Upper lobe of right lung (tissue), 1 donor: Measurements from ENCODE around the gene GNG8. TPM values are rescaled to one million over a fixed set of nuclear protein-coding genes. Genes with fewer than 3 reads are reported as not detected.

Source experiments
- ATAC-seq: fragments of 200-7000 bp; cut with Tn5 transposase; one replicate; pipeline ENCODE4 v1.9.1; 2020; ENCODE audit warnings: mild to moderate bottlenecking, moderate library complexity
- DNase-seq: peaks from one replicate; pipeline ENCODE4 v3.0.0-alpha.2; 2020
- H3K27ac ChIP-seq: fragments of 200-600 bp; one replicate; pipeline ENCODE4 v1.8.0; 2022
- H3K27me3 ChIP-seq: fragments of 200-600 bp; one replicate; pipeline ENCODE4 v1.8.0; 2022; ENCODE audit warnings: mild to moderate bottlenecking
- H3K36me3 ChIP-seq: fragments of 200-600 bp; one replicate; pipeline ENCODE4 v1.8.0; 2022
- H3K4me1 ChIP-seq: fragments of 200-600 bp; one replicate; pipeline ENCODE4 v1.8.0; 2022
- H3K4me3 ChIP-seq: fragments of 200-600 bp; one replicate; pipeline ENCODE4 v1.8.0; 2022; ENCODE audit warnings: mild to moderate bottlenecking
- H3K9me3 ChIP-seq: fragments of 200-600 bp; one replicate; pipeline ENCODE4 v1.8.0; 2022
- intact Hi-C: fragments of 100-400 bp; cut with DNase I; formaldehyde crosslinking; loops from one replicate; pipeline ENCODE4 v1.11.0; 2022
- total RNA-seq: library from RNA; stranded (reverse); fragmentation: NEBNext Ultra II Directional; extraction: Animal tissue kit (Norgen Biotek cat#: 25700); gene quantifications from one replicate; pipeline ENCODE4 v1.2.1, GENCODE V29; 2021
- TF ChIP-seq, protein P1 (sequence below): fragments of 200-600 bp; IDR thresholded peaks from one replicate; pipeline ENCODE4 v1.8.0; 2022; ENCODE audit warnings: antibody characterized with exemption
- donor health status: DM: no; HTN: yes; CAD: no; lungs with severe emphysema.

The GNG8 gene
- total RNA-seq, 1 donor from 2014 or later, result not detected

DNA sequence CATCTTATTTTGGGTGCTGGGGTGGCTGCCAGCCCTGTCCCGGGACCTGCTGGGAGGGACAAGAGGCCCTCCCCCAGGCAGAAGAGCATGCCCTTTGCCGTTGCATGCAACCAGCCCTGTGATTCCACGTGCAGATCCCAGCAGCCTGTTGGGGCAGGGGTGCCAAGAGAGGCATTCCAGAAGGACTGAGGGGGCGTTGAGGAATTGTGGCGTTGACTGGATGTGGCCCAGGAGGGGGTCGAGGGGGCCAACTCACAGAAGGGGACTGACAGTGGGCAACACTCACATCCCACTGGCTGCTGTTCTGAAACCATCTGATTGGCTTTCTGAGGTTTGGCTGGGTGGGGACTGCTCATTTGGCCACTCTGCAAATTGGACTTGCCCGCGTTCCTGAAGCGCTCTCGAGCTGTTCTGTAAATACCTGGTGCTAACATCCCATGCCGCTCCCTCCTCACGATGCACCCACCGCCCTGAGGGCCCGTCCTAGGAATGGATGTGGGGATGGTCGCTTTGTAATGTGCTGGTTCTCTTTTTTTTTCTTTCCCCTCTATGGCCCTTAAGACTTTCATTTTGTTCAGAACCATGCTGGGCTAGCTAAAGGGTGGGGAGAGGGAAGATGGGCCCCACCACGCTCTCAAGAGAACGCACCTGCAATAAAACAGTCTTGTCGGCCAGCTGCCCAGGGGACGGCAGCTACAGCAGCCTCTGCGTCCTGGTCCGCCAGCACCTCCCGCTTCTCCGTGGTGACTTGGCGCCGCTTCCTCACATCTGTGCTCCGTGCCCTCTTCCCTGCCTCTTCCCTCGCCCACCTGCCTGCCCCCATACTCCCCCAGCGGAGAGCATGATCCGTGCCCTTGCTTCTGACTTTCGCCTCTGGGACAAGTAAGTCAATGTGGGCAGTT, 26.2 kb downstream of the GNG8 start:
- Histone ChIP-seq H3K4me1 (peaks cover 5% of the 10 kb centered on the region), H3K9me3 (no peaks in the 10 kb centered on the region), H3K36me3 (peaks cover 49% of the 10 kb centered on the region), H3K27me3 (no peaks in the 10 kb centered on the region), H3K27ac (no peak overlapping the region), H3K4me3 (no peak overlapping the region)
- DNase-seq, result peak; percentile 40
- intact Hi-C loops, result loop anchor here (5.0 kb wide), 2 partner anchors 53 to 63 kb away; partner anchors contain the start of gene DACT3
- TF ChIP-seq, protein P1, sequence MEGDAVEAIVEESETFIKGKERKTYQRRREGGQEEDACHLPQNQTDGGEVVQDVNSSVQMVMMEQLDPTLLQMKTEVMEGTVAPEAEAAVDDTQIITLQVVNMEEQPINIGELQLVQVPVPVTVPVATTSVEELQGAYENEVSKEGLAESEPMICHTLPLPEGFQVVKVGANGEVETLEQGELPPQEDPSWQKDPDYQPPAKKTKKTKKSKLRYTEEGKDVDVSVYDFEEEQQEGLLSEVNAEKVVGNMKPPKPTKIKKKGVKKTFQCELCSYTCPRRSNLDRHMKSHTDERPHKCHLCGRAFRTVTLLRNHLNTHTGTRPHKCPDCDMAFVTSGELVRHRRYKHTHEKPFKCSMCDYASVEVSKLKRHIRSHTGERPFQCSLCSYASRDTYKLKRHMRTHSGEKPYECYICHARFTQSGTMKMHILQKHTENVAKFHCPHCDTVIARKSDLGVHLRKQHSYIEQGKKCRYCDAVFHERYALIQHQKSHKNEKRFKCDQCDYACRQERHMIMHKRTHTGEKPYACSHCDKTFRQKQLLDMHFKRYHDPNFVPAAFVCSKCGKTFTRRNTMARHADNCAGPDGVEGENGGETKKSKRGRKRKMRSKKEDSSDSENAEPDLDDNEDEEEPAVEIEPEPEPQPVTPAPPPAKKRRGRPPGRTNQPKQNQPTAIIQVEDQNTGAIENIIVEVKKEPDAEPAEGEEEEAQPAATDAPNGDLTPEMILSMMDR, result no peak
- no peak for ATAC-seq

DNA sequence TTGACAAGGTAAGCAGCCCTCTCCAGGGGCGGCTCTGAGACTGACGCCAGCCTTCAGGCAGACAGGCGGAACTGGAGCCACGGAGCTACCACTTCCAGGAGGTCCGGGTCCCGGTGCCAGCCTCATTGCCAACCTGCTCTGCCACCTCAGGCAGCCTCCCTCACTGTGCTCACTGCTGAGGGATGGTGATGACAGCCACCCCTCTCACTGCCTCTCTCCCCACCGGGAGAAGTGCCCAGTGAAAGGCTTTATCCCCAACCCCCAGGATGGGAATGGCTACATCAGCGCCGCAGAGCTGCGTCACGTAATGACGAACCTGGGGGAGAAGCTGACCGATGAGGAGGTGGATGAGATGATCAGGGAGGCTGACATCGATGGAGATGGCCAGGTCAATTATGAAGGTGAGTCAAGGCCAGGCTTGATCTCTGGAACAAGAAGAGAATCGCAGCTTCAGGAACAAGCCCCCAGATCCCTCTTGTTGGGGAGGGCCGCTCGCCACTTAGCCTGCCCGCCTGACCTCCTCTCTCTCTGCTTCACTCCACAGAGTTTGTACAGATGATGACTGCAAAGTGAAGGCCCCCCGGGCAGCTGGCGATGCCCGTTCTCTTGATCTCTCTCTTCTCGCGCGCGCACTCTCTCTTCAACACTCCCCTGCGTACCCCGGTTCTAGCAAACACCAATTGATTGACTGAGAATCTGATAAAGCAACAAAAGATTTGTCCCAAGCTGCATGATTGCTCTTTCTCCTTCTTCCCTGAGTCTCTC, 27.2 kb downstream of the GNG8 start:
- intact Hi-C loops, result loop anchor here (5.0 kb wide), 1 partner anchor 64 kb away; no protein-coding TSS in a partner anchor
- DNase-seq, result peak; percentile 60

DNA sequence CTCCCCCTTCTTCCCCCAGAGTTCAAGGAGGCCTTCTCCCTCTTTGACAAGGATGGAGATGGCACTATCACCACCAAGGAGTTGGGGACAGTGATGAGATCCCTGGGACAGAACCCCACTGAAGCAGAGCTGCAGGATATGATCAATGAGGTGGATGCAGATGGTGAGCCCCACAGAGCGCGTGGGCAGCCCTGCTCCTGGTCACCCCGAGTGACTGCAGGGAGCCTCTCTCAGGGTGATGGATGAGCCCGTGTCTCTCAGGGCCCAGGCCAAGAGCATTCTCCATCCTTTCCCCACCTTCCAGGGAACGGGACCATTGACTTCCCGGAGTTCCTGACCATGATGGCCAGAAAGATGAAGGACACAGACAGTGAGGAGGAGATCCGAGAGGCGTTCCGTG, 27.8 kb downstream of the GNG8 start:
- Histone ChIP-seq H3K9me3 (no peaks in the 10 kb centered on the region), H3K4me3 (no peak overlapping the region), H3K4me1 (peaks cover 15% of the 10 kb centered on the region), H3K36me3 (peaks cover 49% of the 10 kb centered on the region), H3K27ac (no peak overlapping the region), H3K27me3 (no peaks in the 10 kb centered on the region)
- DNase-seq, result peak; percentile 37
- intact Hi-C loops, result loop anchor here (5.0 kb wide), 1 partner anchor 64 kb away; no protein-coding TSS in a partner anchor
- TF ChIP-seq, protein P1, result no peak
- no peak for ATAC-seq

More for the DNA sequence above, 27.2 kb downstream of the GNG8 start:
- Histone ChIP-seq H3K4me3 (no peak overlapping the region), H3K27me3 (no peaks in the 10 kb centered on the region), H3K9me3 (no peaks in the 10 kb centered on the region), H3K27ac (no peak overlapping the region), H3K4me1 (peaks cover 10% of the 10 kb centered on the region), H3K36me3 (peaks cover 49% of the 10 kb centered on the region)
- ATAC-seq, result no peak
- TF ChIP-seq, protein P1, result no peak

DNA sequence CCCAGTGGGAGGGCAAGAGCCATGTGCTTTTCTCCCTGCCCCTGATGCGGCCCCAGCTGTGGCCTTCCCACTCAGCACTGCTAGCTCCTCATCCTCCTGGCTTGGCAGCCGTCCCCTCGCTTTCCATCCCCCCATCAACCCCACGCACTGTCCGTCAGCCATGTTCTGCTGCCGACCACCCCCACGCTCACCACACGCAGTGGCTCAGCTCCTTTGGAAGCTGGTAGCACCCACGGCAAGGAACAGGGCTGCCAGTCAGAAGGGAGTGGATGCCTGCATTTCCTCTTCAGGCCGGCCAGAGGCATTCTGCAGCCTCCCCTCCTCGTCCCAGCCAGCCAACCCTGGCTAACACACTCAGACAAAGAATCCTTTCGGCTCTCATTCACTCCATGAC, 28.6 kb downstream of the GNG8 start:
- Histone ChIP-seq H3K36me3 (peaks cover 49% of the 10 kb centered on the region), H3K4me1 (peaks cover 22% of the 10 kb centered on the region), H3K9me3 (no peaks in the 10 kb centered on the region), H3K4me3 (no peak overlapping the region), H3K27me3 (no peaks in the 10 kb centered on the region), H3K27ac (no peak overlapping the region)
- no peak for ATAC-seq
- DNase-seq, result peak; percentile 58
- TF ChIP-seq, protein P1, result no peak
- intact Hi-C loops, result loop anchor here (5.0 kb wide), 1 partner anchor 65 kb away; no protein-coding TSS in a partner anchor

DNA sequence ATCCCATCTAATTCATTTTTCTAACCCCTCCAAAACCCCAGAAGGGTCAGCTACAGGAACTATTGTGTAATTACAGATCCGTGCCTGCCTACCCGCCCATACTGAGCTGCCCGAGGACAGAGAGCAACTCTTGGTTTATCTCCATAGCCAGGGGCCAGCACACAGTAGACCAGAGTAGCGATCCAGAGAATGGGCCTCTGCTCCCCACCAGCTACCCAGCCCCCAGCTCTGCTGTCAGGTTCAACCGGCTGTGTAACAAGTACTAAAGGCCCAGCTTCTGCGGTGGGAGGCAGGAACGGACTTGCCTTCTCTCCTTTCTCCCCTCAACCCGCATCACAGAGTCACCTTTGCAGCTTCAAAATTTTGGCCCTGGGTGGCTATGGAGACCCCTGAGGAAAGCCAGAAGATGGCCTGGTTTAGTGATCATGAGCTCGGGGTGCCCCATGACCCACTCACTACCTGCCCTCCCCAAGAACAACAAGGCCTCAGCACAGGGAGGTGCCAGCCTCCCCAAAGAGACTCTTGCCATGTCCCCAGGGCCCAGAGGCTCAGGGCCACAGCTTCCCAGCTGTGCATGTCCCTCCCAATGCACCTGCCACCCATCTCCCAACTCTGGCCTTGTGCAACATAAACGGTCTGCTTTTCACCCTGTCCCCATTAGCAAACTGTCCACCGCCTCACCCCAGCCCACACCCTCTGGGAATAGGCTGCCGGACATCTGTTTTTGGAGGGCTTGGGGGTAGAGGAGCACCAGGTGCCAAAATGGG, 29.1 kb downstream of the GNG8 start:
- ATAC-seq, result no peak
- TF ChIP-seq, protein P1, result no peak
- H3K36me3 ChIP-seq, result peaks cover 49% of the 10 kb centered on the region
- H3K27ac ChIP-seq, result no peak overlapping the region
- DNase-seq, result peak; percentile 32
- intact Hi-C loops, result loop anchor here (5.0 kb wide), 1 partner anchor 65 kb away; no protein-coding TSS in a partner anchor
- no peaks in the 10 kb centered on the region for H3K27me3 ChIP-seq
- no peak overlapping the region for H3K4me3 ChIP-seq
- H3K9me3 ChIP-seq, result no peaks in the 10 kb centered on the region
- H3K4me1 ChIP-seq, result peaks cover 27% of the 10 kb centered on the region
